K562 (cell line): ENCODE data around the gene APOO. TPM values are rescaled to one million over a fixed set of nuclear protein-coding genes. Genes with fewer than 3 reads are reported as not detected.

Experiments used
- ATAC-seq: fragments of 200-7000 bp; cut with Tn5 transposase; 3 replicates; pipeline ENCODE4 v1.9.1; 2020; ENCODE audit warnings: moderate library complexity
- BruUV-seq: library from RNA; stranded (reverse); fragments of 400-500 nt; replicated peaks from 2 replicates; lab custom pipeline; 2021; lab: Mats Ljungman, UMichigan
- CTCF ChIA-PET: fragments of 300-600 bp; formaldehyde crosslinking; extraction: SDS; loops from one replicate; lab custom pipeline; 2021; ENCODE audit warnings: low intra/inter-chr PET ratio; lab: Yijun Ruan, JAX
- POLR2A ChIA-PET: fragments of 300-600, 350-650 bp; sonication (Branson Sonifier 250); formaldehyde crosslinking; extraction: SDS; loops from one replicate; lab custom pipeline; 2021; ENCODE audit warnings: antibody characterized with exemption, inconsistent platforms; lab: Yijun Ruan, JAX
- DNase-seq, 4 experiments: peaks; one replicate each; pipeline versions ENCODE4 v3.0.0 to v3.0.0-alpha.2; 2011 to 2018; ENCODE audit warnings: low spot score in 3 of 4, mixed read lengths in 3 of 4; ENCODE audit errors: extremely low read depth in 1 of 4
- FAIRE-seq: peaks from 2 replicates; lab custom pipeline; 2011; peaks lifted over from hg19 to GRCh38; lab: Jason Lieb, UNC
- H2AFZ ChIP-seq: 2 replicates; pipeline ENCODE4 v1.6.0; 2011; ENCODE audit warnings: low read depth, low read length, control low read depth, inconsistent platforms
- H3K27ac ChIP-seq: fragments of 200-600 bp; 3 replicates; pipeline ENCODE4 v1.8.0; 2011; ENCODE audit warnings: low read depth, mild to moderate bottlenecking, control low read depth, inconsistent platforms, low read length, moderate library complexity, mixed read lengths; ENCODE audit errors: extremely low read depth
- H3K27me3 ChIP-seq, 2 experiments: fragments of 300-600 bp in 1 of 2; 2 replicates in 1 of 2; 3 replicates in 1 of 2; pipeline versions ENCODE4 v1.6.0 to v1.8.0; 2011; ENCODE audit warnings: inconsistent platforms in 2 of 2, low read length in 2 of 2, mild to moderate bottlenecking in 1 of 2, mixed read lengths in 1 of 2, moderate library complexity in 1 of 2; ENCODE audit not compliant: control insufficient read depth in 2 of 2, insufficient read depth in 2 of 2
- H3K36me3 ChIP-seq: fragments of 300-600 bp; 3 replicates; pipeline ENCODE4 v1.8.0; 2011; ENCODE audit warnings: mild to moderate bottlenecking, low read length, inconsistent platforms; ENCODE audit not compliant: control insufficient read depth, insufficient read depth
- H3K4me1 ChIP-seq, 2 experiments: fragments of 200-600 bp in 1 of 2; replicated peaks in 1 of 2; 2 replicates in 1 of 2; 3 replicates in 1 of 2; pipeline versions ENCODE4 v1.5.1 to v1.8.0; 2011; ENCODE audit warnings: inconsistent platforms in 2 of 2, low read length in 2 of 2, mild to moderate bottlenecking in 1 of 2, mixed read lengths in 1 of 2, moderate library complexity in 1 of 2; ENCODE audit not compliant: control insufficient read depth in 2 of 2, insufficient read depth in 2 of 2
- H3K4me2 ChIP-seq: 2 replicates; pipeline ENCODE4 v1.6.1; 2011; ENCODE audit warnings: low read length, control low read depth, inconsistent platforms, mixed read lengths; ENCODE audit not compliant: insufficient read depth
- H3K4me3 ChIP-seq: fragments of 200-600 bp; sonication (generic), shearing (Covaris generic); 2 replicates; pipeline ENCODE4 v1.5.1; 2016; ENCODE audit warnings: control low read depth, inconsistent platforms
- H3K79me2 ChIP-seq: fragments of 200-600 bp; 3 replicates; pipeline ENCODE4 v1.8.0; 2011; ENCODE audit warnings: low read length, inconsistent platforms; ENCODE audit not compliant: control insufficient read depth, insufficient read depth
- H3K9ac ChIP-seq, 2 experiments: 2 replicates each; pipeline versions ENCODE4 v1.6.0 to v1.6.1; 2011; ENCODE audit warnings: low read depth in 2 of 2, low read length in 2 of 2, control low read depth in 1 of 2, inconsistent platforms in 1 of 2, mild to moderate bottlenecking in 1 of 2, mixed read lengths in 1 of 2; ENCODE audit not compliant: insufficient read depth in 1 of 2
- H3K9me1 ChIP-seq: one replicate; pipeline ENCODE4 v1.6.0; 2011; ENCODE audit warnings: inconsistent platforms, mild to moderate bottlenecking, low read length, moderate library complexity; ENCODE audit not compliant: control insufficient read depth, insufficient read depth
- H3K9me3 ChIP-seq: replicated peaks from 2 replicates; pipeline ENCODE4 v1.5.1; 2011; ENCODE audit warnings: low read depth, low read length, inconsistent platforms; ENCODE audit not compliant: control insufficient read depth, insufficient read depth
- H4K20me1 ChIP-seq: replicated peaks from 2 replicates; pipeline ENCODE4 v1.6.1; 2011; ENCODE audit warnings: low read length, inconsistent platforms, mixed read lengths; ENCODE audit not compliant: control insufficient read depth, insufficient read depth
- ATF1 ChIP-seq, 2 experiments: fragments of 450-650 bp in 1 of 2; IDR thresholded peaks; 2 replicates each; pipeline ENCODE4 v1.6.1; 2016; ENCODE audit warnings: missing compliant biosample characterization in 1 of 2, missing genetic modification characterization in 1 of 2
- CCNT2 ChIP-seq: IDR thresholded peaks from 2 replicates; pipeline ENCODE4 v1.6.1; 2011; ENCODE audit warnings: borderline replicate concordance, low read depth, mild to moderate bottlenecking, moderate library complexity, mixed read lengths, low read length; ENCODE audit not compliant: insufficient read length; ENCODE audit errors: extremely low read depth
- CTBP1 ChIP-seq: fragments of 450-650 bp; IDR thresholded peaks from 2 replicates; pipeline ENCODE4 v1.6.1; 2016; ENCODE audit warnings: borderline replicate concordance
- DPF2 ChIP-seq: fragments of 450-650 bp; IDR thresholded peaks from 2 replicates; pipeline ENCODE4 v1.6.1; 2016
- GABPA ChIP-seq: fragments of 200-800 bp; sonication (Bioruptor generic); conservative IDR thresholded peaks from 2 replicates; pipeline ENCODE4 v1.6.1; 2016; ENCODE audit warnings: low read depth, missing genetic modification characterization, missing compliant biosample characterization
- MEIS2 ChIP-seq: fragments of 450-650 bp; IDR thresholded peaks from 2 replicates; pipeline ENCODE4 v1.6.1; 2014; ENCODE audit warnings: mild to moderate bottlenecking; ENCODE audit not compliant: partially characterized antibody
- RHOXF2B ChIP-seq: fragments of 250-450 bp; sonication (Bioruptor Pico); conservative IDR thresholded peaks from 2 replicates; pipeline ENCODE4 v1.5.1; 2021
- SMARCA4 ChIP-seq: fragments of 450-650 bp; IDR thresholded peaks from 2 replicates; pipeline ENCODE4 v1.6.1; 2016
- SMARCE1 ChIP-seq: fragments of 450-650 bp; IDR thresholded peaks from 2 replicates; pipeline ENCODE4 v1.7.1; 2016; ENCODE audit warnings: mild to moderate bottlenecking
- SOX6 ChIP-seq: fragments of 450-650 bp; IDR thresholded peaks from 2 replicates; pipeline ENCODE4 v1.6.1; 2014; ENCODE audit warnings: mild to moderate bottlenecking
- SRF ChIP-seq, 2 experiments: fragments of 250-450, 450-650 bp in 1 of 2; sonication (Bioruptor Pico) in 1 of 2; sonication (generic) in 1 of 2; formaldehyde crosslinking; IDR thresholded peaks; 2 replicates each; pipeline versions ENCODE4 v1.5.0 to v1.5.1; 2020 to 2022; ENCODE audit warnings: mild to moderate bottlenecking in 1 of 2, missing genetic modification reagents in 1 of 2
- ZNF165 ChIP-seq: fragments of 250-450 bp; sonication (Bioruptor Pico); IDR thresholded peaks from 2 replicates; pipeline ENCODE4 v1.4.0; 2020; ENCODE audit warnings: borderline replicate concordance
- whole genome bisulfite sequencing: fragments of 100-300 bp; shearing (Covaris generic); methylation state at CpG from one replicate; pipeline ENCODE4 v1.1.6; 2016; ENCODE audit warnings: low coverage, mixed read lengths; ENCODE audit not compliant: insufficient coverage; ENCODE audit errors: missing lambda C conversion rate; 5-methylcytosine and 5-hydroxymethylcytosine counted together
- in situ Hi-C: fragments of 300-500 bp; cut with MboI; formaldehyde crosslinking; loops from 4 replicates; pipeline ENCODE4 v1.15.0; 2018; ENCODE audit warnings: inconsistent platforms, mixed read lengths
- intact Hi-C: fragments of 100-400 bp; cut with micrococcal nuclease; formaldehyde crosslinking; loops from 2 replicates; pipeline ENCODE4 v1.14.2; 2022
- polyA plus RNA-seq, 8 experiments: library from polyadenylated mRNA; depleted of rRNA in 4 of 8; stranded (reverse) in 5 of 8; unstranded in 3 of 8; fragments of >200 nt; fragmentation: Nextera tagmentation in 2 of 8; fragmentation: Illumina TruSeq in 1 of 8; extraction: Ambion mirVana in 2 of 8; extraction: Trizol in 1 of 8; gene quantifications; 2 replicates each; pipeline versions ENCODE4 v1.2.1 to v1.2.3, GENCODE V29; 2011 to 2014; ENCODE audit warnings: inconsistent platforms in 1 of 8, missing spikeins in 1 of 8
- total RNA-seq, 7 experiments: library from RNA; depleted of rRNA in 6 of 7; stranded (reverse); fragments of >200 nt in 6 of 7; fragmentation: Illumina TruSeq in 2 of 7; extraction: Trizol in 2 of 7; gene quantifications; 2 replicates each; pipeline versions ENCODE4 v1.2.1 to v1.2.3, GENCODE V29; 2011 to 2021; ENCODE audit warnings: low replicate concordance in 1 of 7
- TF ChIP-seq, protein P1 (sequence below): fragments of 450-650 bp; conservative IDR thresholded peaks from 2 replicates; pipeline ENCODE4 v1.6.1; 2016; ENCODE audit warnings: missing genetic modification characterization, low read depth, mild to moderate bottlenecking, control low read depth, missing compliant biosample characterization
- TF ChIP-seq, protein P2 (sequence below), 2 experiments: IDR thresholded peaks in 1 of 2; conservative IDR thresholded peaks in 1 of 2; 2 replicates each; pipeline ENCODE4 v1.6.1; 2016; ENCODE audit warnings: low read depth in 2 of 2, mild to moderate bottlenecking in 1 of 2, missing compliant biosample characterization in 1 of 2, missing genetic modification characterization in 1 of 2, moderate library complexity in 1 of 2
- TF ChIP-seq, protein P3 (sequence below): fragments of 450-650 bp; IDR thresholded peaks from 2 replicates; pipeline ENCODE4 v1.6.1; 2016

APOO gene
- total and polyA plus RNA-seq, 9 of the 15 experiments (the other 6 are each of a cell fraction or from before 2014, with no cell fraction given): 37.3 to 76.4 (median 60.8) TPM

DNA sequence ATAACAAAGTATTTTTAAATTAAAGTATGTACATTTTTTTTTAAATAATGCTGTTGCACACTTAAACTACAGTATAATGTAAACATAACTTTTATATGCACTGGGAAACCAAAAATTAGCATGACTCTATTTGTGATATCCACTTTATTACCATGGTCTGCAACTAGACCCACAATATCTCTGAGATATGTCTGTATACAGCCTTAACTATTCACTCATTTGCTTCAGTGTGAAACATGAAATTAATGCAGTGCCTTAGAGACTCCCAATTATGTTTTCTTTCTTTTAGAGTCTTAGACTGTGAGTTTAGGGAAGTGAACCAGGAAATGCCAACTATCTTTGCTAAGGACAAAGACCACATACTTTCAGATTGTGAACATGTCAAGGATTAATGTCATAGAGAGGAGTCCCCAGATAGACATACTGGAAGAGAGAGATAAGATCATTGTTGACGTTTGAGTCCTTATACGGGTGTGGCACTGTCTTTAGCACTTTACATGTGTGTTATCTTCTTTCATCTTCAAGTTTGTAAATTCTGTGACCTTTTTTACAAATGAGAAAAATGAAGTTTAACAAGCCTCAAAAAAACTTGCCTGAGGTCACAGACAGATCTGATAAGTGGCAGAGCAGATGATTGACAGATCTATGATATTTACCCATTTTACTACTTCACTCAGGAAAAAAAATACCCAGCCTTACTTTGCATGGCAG is 23.3 kb upstream of the APOO start:
- Histone ChIP-seq H3K4me2 (no peak overlapping the region; the same call in 1 of the 2 replicates), H3K27ac (no peak overlapping the region), H4K20me1 (no peaks in the 10 kb centered on the region), H3K9me1 (no peaks in the 10 kb centered on the region), H3K4me3 (no peak overlapping the region), H3K27me3 (no peaks in the 10 kb centered on the region), H3K4me1 (peaks cover 0 to 10% of the 10 kb centered on the region in 2 experiments; a peak in 3 of 5 replicates), H2AFZ (no peak overlapping the region), H3K36me3 (no peaks in the 10 kb centered on the region), H3K9me3 (no peaks in the 10 kb centered on the region), H3K9ac (no peak overlapping the region), H3K79me2 (no peaks in the 10 kb centered on the region)
- FAIRE-seq (peak; percentile 52), DNase-seq (no peak), ATAC-seq (peak; percentile 58; the same call in 1 of the 3 replicates)
- ChIA-PET CTCF (no interaction called here), POLR2A (no interaction called here)
- no TSS peak for BruUV-seq
- WGBS: 0% methylated on average over 2 of the region's 2 CpGs
- intact Hi-C loops (no loop called here), in situ Hi-C loops (no loop called here)
- TF ChIP-seq, protein P1, sequence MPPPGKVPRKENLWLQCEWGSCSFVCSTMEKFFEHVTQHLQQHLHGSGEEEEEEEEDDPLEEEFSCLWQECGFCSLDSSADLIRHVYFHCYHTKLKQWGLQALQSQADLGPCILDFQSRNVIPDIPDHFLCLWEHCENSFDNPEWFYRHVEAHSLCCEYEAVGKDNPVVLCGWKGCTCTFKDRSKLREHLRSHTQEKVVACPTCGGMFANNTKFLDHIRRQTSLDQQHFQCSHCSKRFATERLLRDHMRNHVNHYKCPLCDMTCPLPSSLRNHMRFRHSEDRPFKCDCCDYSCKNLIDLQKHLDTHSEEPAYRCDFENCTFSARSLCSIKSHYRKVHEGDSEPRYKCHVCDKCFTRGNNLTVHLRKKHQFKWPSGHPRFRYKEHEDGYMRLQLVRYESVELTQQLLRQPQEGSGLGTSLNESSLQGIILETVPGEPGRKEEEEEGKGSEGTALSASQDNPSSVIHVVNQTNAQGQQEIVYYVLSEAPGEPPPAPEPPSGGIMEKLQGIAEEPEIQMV (tag): no peak
- TF ChIP-seq CCNT2: peak; percentile 36
- no peak for TF ChIP-seq ZNF165
- TF ChIP-seq SRF (CRISPR knock-in tag; IDR thresholded peaks at IDR 0.05): peak in 1 of 2 experiments; percentile 89; a peak in 2 of 4 replicates
- TF ChIP-seq SMARCA4: peak; percentile 20; the same call in 1 of the 2 replicates
- no peak for TF ChIP-seq RHOXF2B (CRISPR knock-in tag)
- peak; percentile 79 for TF ChIP-seq MEIS2
- TF ChIP-seq SOX6: peak; percentile 63; the same call in 1 of the 2 replicates
- TF ChIP-seq SMARCE1: peak; percentile 54; the same call in 1 of the 2 replicates
- TF ChIP-seq DPF2: 0 out of 2 replicates have a peak, but pooled peaks have one; percentile 29
- TF ChIP-seq, protein P2, sequence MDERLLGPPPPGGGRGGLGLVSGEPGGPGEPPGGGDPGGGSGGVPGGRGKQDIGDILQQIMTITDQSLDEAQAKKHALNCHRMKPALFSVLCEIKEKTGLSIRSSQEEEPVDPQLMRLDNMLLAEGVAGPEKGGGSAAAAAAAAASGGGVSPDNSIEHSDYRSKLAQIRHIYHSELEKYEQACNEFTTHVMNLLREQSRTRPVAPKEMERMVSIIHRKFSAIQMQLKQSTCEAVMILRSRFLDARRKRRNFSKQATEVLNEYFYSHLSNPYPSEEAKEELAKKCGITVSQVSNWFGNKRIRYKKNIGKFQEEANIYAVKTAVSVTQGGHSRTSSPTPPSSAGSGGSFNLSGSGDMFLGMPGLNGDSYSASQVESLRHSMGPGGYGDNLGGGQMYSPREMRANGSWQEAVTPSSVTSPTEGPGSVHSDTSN (CRISPR knock-in tag; IDR thresholded peaks at IDR 0.05; ENCODE audit: low read depth): no peak
- TF ChIP-seq, protein P2 (tag; conservative IDR thresholded peaks at IDR 0.05; ENCODE audit: low read depth): peak; percentile 62
- TF ChIP-seq ATF1 (CRISPR knock-in tag; IDR thresholded peaks at IDR 0.05): no peak
- 0 out of 2 replicates have a peak, but pooled peaks have one; percentile 22 for TF ChIP-seq ATF1 (tag; IDR thresholded peaks at IDR 0.05)
- TF ChIP-seq, protein P3, sequence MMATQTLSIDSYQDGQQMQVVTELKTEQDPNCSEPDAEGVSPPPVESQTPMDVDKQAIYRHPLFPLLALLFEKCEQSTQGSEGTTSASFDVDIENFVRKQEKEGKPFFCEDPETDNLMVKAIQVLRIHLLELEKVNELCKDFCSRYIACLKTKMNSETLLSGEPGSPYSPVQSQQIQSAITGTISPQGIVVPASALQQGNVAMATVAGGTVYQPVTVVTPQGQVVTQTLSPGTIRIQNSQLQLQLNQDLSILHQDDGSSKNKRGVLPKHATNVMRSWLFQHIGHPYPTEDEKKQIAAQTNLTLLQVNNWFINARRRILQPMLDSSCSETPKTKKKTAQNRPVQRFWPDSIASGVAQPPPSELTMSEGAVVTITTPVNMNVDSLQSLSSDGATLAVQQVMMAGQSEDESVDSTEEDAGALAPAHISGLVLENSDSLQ: peak; percentile 86
- 0 out of 2 replicates have a peak, but pooled peaks have one; percentile 26 for TF ChIP-seq CTBP1
- 0 out of 2 replicates have a peak, but pooled peaks have one; percentile 21 for TF ChIP-seq GABPA
